ENCODE results near the gene CAMK2G.
"Not testable (repeated sequence)": the region's sequence is repeated elsewhere in the genome, so short reads cannot be mapped to it uniquely, and the experiment has no call there.

CAMK2G gene

GRCh38 chr10:73788864-73789658 lies 85.3 kb downstream of the CAMK2G start:
- FAIRE-seq, result no peak

GRCh38 chr10:73787031-73787800 lies 87.1 kb downstream of the CAMK2G start:
- not testable (repeated sequence) for FAIRE-seq

GRCh38 chr10:73786512-73786885 lies 87.9 kb downstream of the CAMK2G start:
- no peak for FAIRE-seq

- FAIRE-seq, result no peak
Observed at GRCh38 chr10:73785721-73786511, 88.4 kb downstream of the CAMK2G start.

- peak; percentile 95 for FAIRE-seq
Observed at GRCh38 chr10:73785211-73785720, 89.1 kb downstream of the CAMK2G start, which contains the start of gene ZSWIM8. TSS of gene ZSWIM8 (plus strand) at chr10:73785606. CDS start at chr10:73785879, 273 bp downstream.

GRCh38 chr10:73782749-73783085 lies 91.6 kb downstream of the CAMK2G start:
- no peak for FAIRE-seq

- no peak for FAIRE-seq
Observed at GRCh38 chr10:73781879-73782748, 92.2 kb downstream of the CAMK2G start, which contains the start of gene CHCHD1. TSS of gene CHCHD1 (plus strand) at chr10:73782048. CDS start at chr10:73782076, 28 bp downstream.

- FAIRE-seq, result no peak
Observed at GRCh38 chr10:73781548-73781878, 92.8 kb downstream of the CAMK2G start.

- FAIRE-seq, result no peak
Observed at GRCh38 chr10:73780966-73781365, 93.4 kb downstream of the CAMK2G start.

GRCh38 chr10:73780301-73780700 lies 94.1 kb downstream of the CAMK2G start:
- FAIRE-seq, result no peak

GRCh38 chr10:73779539-73780197 lies 94.7 kb downstream of the CAMK2G start:
- FAIRE-seq, result no peak

GRCh38 chr10:73779018-73779417 lies 95.3 kb downstream of the CAMK2G start:
- FAIRE-seq, result no peak

- FAIRE-seq, result no peak
Observed at GRCh38 chr10:73774637-73775036, 99.7 kb downstream of the CAMK2G start.

GRCh38 chr10:73773152-73773879 lies 101.0 kb downstream of the CAMK2G start:
- no peak for FAIRE-seq

GRCh38 chr10:73772281-73773151 lies 101.8 kb downstream of the CAMK2G start:
- no peak for FAIRE-seq

GRCh38 chr10:73771722-73772280 lies 102.6 kb downstream of the CAMK2G start:
- no peak for FAIRE-seq

GRCh38 chr10:73769396-73769795 lies 105.0 kb downstream of the CAMK2G start:
- FAIRE-seq, result no peak

- no peak for FAIRE-seq
Observed at GRCh38 chr10:73768881-73769280, 105.5 kb downstream of the CAMK2G start.

- FAIRE-seq, result no peak
Observed at GRCh38 chr10:73765066-73765465, 109.3 kb downstream of the CAMK2G start.

Data from TTC549 (cell line).